ENCODE measurements around the gene LRRC49.

DNA sequence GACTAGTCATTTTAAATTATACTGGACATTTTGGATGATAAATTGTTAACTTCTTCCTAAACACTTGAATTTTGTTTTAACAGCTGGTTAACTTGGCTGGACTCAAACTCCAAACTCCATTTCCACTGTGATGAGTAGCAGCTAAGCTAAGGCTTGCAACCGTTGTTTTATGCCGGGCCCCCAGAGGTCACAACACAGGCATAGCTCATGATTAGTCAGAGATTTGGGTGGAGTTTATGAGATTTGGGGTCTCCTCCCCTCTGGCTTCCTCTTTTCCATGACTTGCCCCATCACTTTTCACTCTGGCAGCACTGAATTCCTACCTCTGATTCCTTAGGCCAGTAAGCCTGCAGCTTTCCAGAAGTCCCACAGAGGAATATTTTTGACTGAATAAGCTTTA is 13.2 kb upstream of the LRRC49 start:
- no peak for TF ChIP-seq POLR2AphosphoS5 (IDR thresholded peaks at IDR 0.05; ENCODE audit: low read depth, low read length)
- TF ChIP-seq SIN3A (IDR thresholded peaks at IDR 0.05; ENCODE audit: borderline replicate concordance, insufficient read depth, low read length) = no peak
- no peak for TF ChIP-seq TAF1 (IDR thresholded peaks at IDR 0.05; ENCODE audit: borderline replicate concordance, insufficient read depth, low read length)
